Mucosa of descending colon (tissue), 3 donors: ENCODE measurements around the gene TDRD1. TPM values are rescaled to one million over a fixed set of nuclear protein-coding genes. Genes with fewer than 3 reads are reported as not detected.

ENCODE experiments used
- ATAC-seq: fragments of 200-7000 bp; cut with Tn5 transposase; one replicate; pipeline ENCODE4 v1.9.1; 2020; ENCODE audit warnings: mild to moderate bottlenecking, moderate library complexity
- DNase-seq, 3 donors: peaks; one replicate each; pipeline ENCODE4 v3.0.0-alpha.2; 2020
- H3K36me3 ChIP-seq: fragments of 200-600 bp; one replicate; pipeline ENCODE4 v1.8.0; 2021; ENCODE audit warnings: low read depth, mild to moderate bottlenecking
- H3K4me1 ChIP-seq: fragments of 200-600 bp; one replicate; pipeline ENCODE4 v1.8.0; 2021; ENCODE audit warnings: low read depth, mild to moderate bottlenecking
- H3K4me3 ChIP-seq: fragments of 200-600 bp; one replicate; pipeline ENCODE4 v1.8.0; 2021; ENCODE audit warnings: mild to moderate bottlenecking
- H3K9me3 ChIP-seq: fragments of 200-600 bp; one replicate; pipeline ENCODE4 v1.8.0; 2021; ENCODE audit warnings: mild to moderate bottlenecking
- CTCF ChIP-seq: fragments of 200-600 bp; IDR thresholded peaks from one replicate; pipeline ENCODE4 v1.8.0; 2022; ENCODE audit warnings: antibody characterized with exemption, mild to moderate bottlenecking
- intact Hi-C, 2 donors: fragments of 100-400 bp; cut with DNase I in 1 of 2; cut with micrococcal nuclease in 1 of 2; formaldehyde crosslinking; loops; one replicate each; pipeline versions ENCODE4 v1.11.0 to v1.11.1; 2022; cut with DNase I, micrococcal nuclease
- total RNA-seq, 3 donors: library from RNA; stranded (reverse); fragmentation: NEBNext Ultra II Directional in 2 of 3; extraction: Animal tissue kit (Norgen Biotek cat#: 25700) in 2 of 3; gene quantifications; one replicate each; pipeline versions ENCODE4 v1.2.1 to v1.2.4, GENCODE V29; 2021 to 2023
- donor health status: DM: no; HTN: no; CAD: no; lungs with moderate emphysema.
- donor health status: DM: no; HTN: no; CAD: no.
- donor health status: DM: no; HTN: yes; CAD: no.

TDRD1 gene
- total RNA-seq, 3 donors from 2014 or later = 0.06 to 1.7 (median 0.09) TPM

GRCh38 chr10:114163062-114163461 is 16.1 kb upstream of the TDRD1 start:
- intact Hi-C loops = no loop called here
- H3K36me3 ChIP-seq = no peaks in the 10 kb centered on the region

GRCh38 chr10:114166043-114166442 is 13.1 kb upstream of the TDRD1 start:
- no peak overlapping the region for H3K4me3 ChIP-seq
- no peaks in the 10 kb centered on the region for H3K36me3 ChIP-seq
- DNase-seq = no peak
- intact Hi-C loops = no loop called here
- H3K9me3 ChIP-seq = peaks cover 12% of the 10 kb centered on the region
- TF ChIP-seq CTCF = no peak
- H3K4me1 ChIP-seq = peaks cover 15% of the 10 kb centered on the region
- ATAC-seq = peak; percentile 22

More at GRCh38 chr10:114163062-114163461, 16.1 kb upstream of the TDRD1 start:
- DNase-seq (no peak), ATAC-seq (no peak)
- no peak for TF ChIP-seq CTCF
- Histone ChIP-seq H3K9me3 (no peaks in the 10 kb centered on the region), H3K4me1 (peaks cover 15% of the 10 kb centered on the region), H3K4me3 (no peak overlapping the region)

GRCh38 chr10:114166494-114166893 is 12.7 kb upstream of the TDRD1 start:
- intact Hi-C loops = no loop called here
- H3K36me3 ChIP-seq = no peaks in the 10 kb centered on the region
- TF ChIP-seq CTCF = no peak
- H3K9me3 ChIP-seq = peaks cover 12% of the 10 kb centered on the region
- no peak overlapping the region for H3K4me3 ChIP-seq
- peak; percentile 24 for ATAC-seq
- peaks cover 15% of the 10 kb centered on the region for H3K4me1 ChIP-seq
- DNase-seq = no peak

- Histone ChIP-seq H3K4me1 (peaks cover 15% of the 10 kb centered on the region), H3K36me3 (no peaks in the 10 kb centered on the region), H3K9me3 (peaks cover 12% of the 10 kb centered on the region), H3K4me3 (no peak overlapping the region)
- TF ChIP-seq CTCF = no peak
- intact Hi-C loops = no loop called here
- DNase-seq (no peak), ATAC-seq (no peak)
These were observed 11.2 kb upstream of the TDRD1 start for GRCh38 chr10:114167985-114168384.

GRCh38 chr10:114168450-114169009 is 10.6 kb upstream of the TDRD1 start:
- no peak for TF ChIP-seq CTCF
- Histone ChIP-seq H3K9me3 (peaks cover 12% of the 10 kb centered on the region), H3K4me3 (no peak overlapping the region), H3K4me1 (peaks cover 15% of the 10 kb centered on the region), H3K36me3 (no peaks in the 10 kb centered on the region)
- no peak for DNase-seq
- ATAC-seq = no peak
- intact Hi-C loops = no loop called here

- ATAC-seq = no peak
- H3K36me3 ChIP-seq = no peaks in the 10 kb centered on the region
- H3K4me3 ChIP-seq = no peak overlapping the region
- intact Hi-C loops = no loop called here
- no peak for DNase-seq
- peaks cover 12% of the 10 kb centered on the region for H3K9me3 ChIP-seq
- H3K4me1 ChIP-seq = peaks cover 11% of the 10 kb centered on the region
- no peak for TF ChIP-seq CTCF
These were observed 6.9 kb upstream of the TDRD1 start for GRCh38 chr10:114172216-114172615.
